Measurements from ENCODE around the gene IGFL1.
A peak's percentile ranks its signal among the peaks of the same experiment; 100 is the strongest.
"Not testable (repeated sequence)": the region's sequence is repeated elsewhere in the genome, so short reads cannot be mapped to it uniquely, and the experiment has no call there.

IGFL1 gene

DNA sequence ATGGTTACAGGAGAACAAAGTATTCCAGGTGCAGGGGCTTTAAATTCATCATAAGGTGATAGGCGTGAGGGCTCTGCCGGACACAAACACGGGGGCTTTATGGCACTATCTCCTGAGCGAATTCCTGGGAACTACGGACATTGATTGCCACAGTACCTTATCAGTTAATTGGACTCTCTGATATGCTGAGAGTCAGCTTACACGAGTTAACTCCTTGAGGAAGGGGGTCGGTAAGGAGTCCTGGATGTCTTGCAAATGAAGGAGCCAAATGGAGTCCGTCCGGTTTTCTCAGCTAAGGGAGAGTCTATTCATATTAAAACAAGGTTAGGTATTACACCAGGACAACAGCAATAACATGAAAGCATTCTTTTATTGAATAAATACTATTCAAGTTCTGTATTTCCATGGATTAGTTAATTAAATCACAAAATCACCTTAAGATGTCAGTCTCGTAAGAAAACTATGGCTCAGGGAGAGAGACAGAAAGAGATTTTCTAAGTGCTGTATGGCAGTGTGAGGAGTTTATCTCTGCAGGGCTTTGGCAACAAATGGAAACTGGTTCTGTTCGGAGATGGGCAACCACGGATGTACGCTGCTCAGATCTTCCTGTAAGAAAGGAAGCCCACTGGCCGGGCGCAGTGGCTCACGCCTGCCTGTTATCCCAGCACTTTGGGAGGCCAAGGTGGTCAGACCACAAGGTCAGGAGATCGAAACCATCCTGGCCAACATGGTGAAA is 41.1 kb downstream of the IGFL1 start:
- Histone ChIP-seq H2BK15ac (ENCODE audit: low read length) (no peak overlapping the region), H3K18ac (ENCODE audit: low read length) (no peak overlapping the region), H4K8ac (ENCODE audit: low read depth, low read length) (no peak overlapping the region), H3K9me3 (replicated peaks in 1 of 2; ENCODE audit: control insufficient read depth in 2 of 2, insufficient read depth in 1 of 2, low read depth in 1 of 2, low read length in 2 of 2) (no peaks in the 10 kb centered on the region), H3K27ac (replicated peaks; ENCODE audit: low read length) (no peak overlapping the region), H3K9ac (ENCODE audit: low read depth, low read length, poor library complexity) (no peak overlapping the region), H3K36me3 (replicated peaks in 1 of 2; ENCODE audit: control insufficient read depth in 2 of 2, insufficient read depth in 2 of 2, low read length in 2 of 2) (no peaks in the 10 kb centered on the region), H2BK12ac (ENCODE audit: low read length) (no peak overlapping the region), H4K91ac (ENCODE audit: low read depth, low read length, poor library complexity) (no peak overlapping the region), H3K27me3 (ENCODE audit: control insufficient read depth in 3 of 3, insufficient read depth in 3 of 3, low read depth in 1 of 3, low read length in 3 of 3) (peaks cover 0 to 24% (median 0%) of the 10 kb centered on the region in 3 experiments), H3K14ac (ENCODE audit: low read length) (no peak overlapping the region), H3K4me1 (ENCODE audit: control insufficient read depth in 2 of 2, insufficient read depth in 1 of 2, low read depth in 1 of 2, low read length in 2 of 2) (no peaks in the 10 kb centered on the region), H2BK120ac (ENCODE audit: low read depth, low read length) (no peak overlapping the region), H3K79me1 (ENCODE audit: low read depth, low read length) (no peaks in the 10 kb centered on the region), H3K4me3 (ENCODE audit: low read length in 2 of 2) (no peak overlapping the region), H3K4me2 (ENCODE audit: insufficient read depth, low read length, poor library complexity, severe bottlenecking) (no peak overlapping the region), H2AFZ (ENCODE audit: low read length) (no peak overlapping the region), H3K23ac (ENCODE audit: low read depth, low read length, poor library complexity) (no peak overlapping the region), H2BK5ac (ENCODE audit: low read length) (no peak overlapping the region), H2AK5ac (ENCODE audit: low read depth, low read length) (no peak overlapping the region), H3K4ac (ENCODE audit: low read length) (no peak overlapping the region)
- no CpG with 5 or more reads among the region's 17 CpGs for WGBS, 2 donors (ENCODE audit: extremely low coverage in 2 of 2, insufficient read length in 2 of 2, insufficient replicate concordance in 1 of 2)
- no peak for DNase-seq (ENCODE audit: low spot score)

DNA sequence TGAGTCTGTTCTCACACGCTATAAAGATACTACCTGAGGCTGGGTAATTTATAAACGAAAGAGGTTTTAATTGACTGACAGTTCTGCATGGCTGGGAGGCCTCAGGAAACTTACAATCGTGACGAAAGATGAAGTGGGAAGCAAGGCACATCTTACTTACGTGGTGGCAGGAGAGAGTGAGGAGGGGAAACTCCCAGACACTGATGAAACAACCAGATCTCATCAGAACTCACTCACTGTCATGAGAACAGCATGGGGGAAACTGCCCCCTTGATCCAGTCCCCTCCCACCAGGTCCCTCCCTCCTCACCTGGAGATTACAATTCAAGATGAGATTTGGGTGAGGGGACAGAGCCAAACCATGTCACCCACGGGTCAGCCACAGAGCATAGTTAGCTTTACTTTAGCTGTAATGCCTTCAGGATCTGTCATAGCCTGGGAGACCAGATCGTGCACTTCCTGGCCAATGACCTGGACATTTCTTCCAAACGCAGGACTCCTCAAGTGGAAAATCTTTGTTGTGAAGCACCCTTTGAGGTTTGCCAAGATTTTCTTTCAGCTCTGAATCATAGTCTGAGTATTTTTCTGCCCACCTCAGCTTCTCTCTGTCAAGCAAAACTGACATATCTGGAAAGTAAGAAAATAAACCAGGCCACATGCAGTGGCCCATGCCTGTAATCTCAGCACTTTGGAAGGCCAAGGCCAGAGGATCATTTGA is 42.1 kb downstream of the IGFL1 start:
- DNase-seq (ENCODE audit: low spot score) = no peak
- Histone ChIP-seq H3K9me3 (replicated peaks in 1 of 2; ENCODE audit: control insufficient read depth in 2 of 2, insufficient read depth in 1 of 2, low read depth in 1 of 2, low read length in 2 of 2) (no peaks in the 10 kb centered on the region), H3K14ac (ENCODE audit: low read length) (no peak overlapping the region), H2BK15ac (ENCODE audit: low read length) (no peak overlapping the region), H2BK120ac (ENCODE audit: low read depth, low read length) (no peak overlapping the region), H4K91ac (ENCODE audit: low read depth, low read length, poor library complexity) (no peak overlapping the region), H3K4ac (ENCODE audit: low read length) (no peak overlapping the region), H3K4me1 (ENCODE audit: control insufficient read depth in 2 of 2, insufficient read depth in 1 of 2, low read depth in 1 of 2, low read length in 2 of 2) (no peaks in the 10 kb centered on the region), H3K79me1 (ENCODE audit: low read depth, low read length) (no peaks in the 10 kb centered on the region), H2AFZ (ENCODE audit: low read length) (no peak overlapping the region), H2BK5ac (ENCODE audit: low read length) (no peak overlapping the region), H3K27me3 (ENCODE audit: control insufficient read depth in 3 of 3, insufficient read depth in 3 of 3, low read depth in 1 of 3, low read length in 3 of 3) (peaks cover 0 to 27% (median 0%) of the 10 kb centered on the region in 3 experiments), H3K27ac (replicated peaks; ENCODE audit: low read length) (no peak overlapping the region), H3K4me2 (ENCODE audit: insufficient read depth, low read length, poor library complexity, severe bottlenecking) (no peak overlapping the region), H3K23ac (ENCODE audit: low read depth, low read length, poor library complexity) (no peak overlapping the region), H3K36me3 (replicated peaks in 1 of 2; ENCODE audit: control insufficient read depth in 2 of 2, insufficient read depth in 2 of 2, low read length in 2 of 2) (no peaks in the 10 kb centered on the region), H3K18ac (ENCODE audit: low read length) (no peak overlapping the region), H2AK5ac (ENCODE audit: low read depth, low read length) (no peak overlapping the region), H3K4me3 (ENCODE audit: low read length in 2 of 2) (peak overlapping the region in 1 of 2 donors; percentile 27), H4K8ac (ENCODE audit: low read depth, low read length) (no peak overlapping the region), H2BK12ac (ENCODE audit: low read length) (no peak overlapping the region), H3K9ac (ENCODE audit: low read depth, low read length, poor library complexity) (no peak overlapping the region)
- no CpG with 5 or more reads among the region's 8 CpGs for WGBS, 2 donors (ENCODE audit: extremely low coverage in 2 of 2, insufficient read length in 2 of 2, insufficient replicate concordance in 1 of 2)

DNA sequence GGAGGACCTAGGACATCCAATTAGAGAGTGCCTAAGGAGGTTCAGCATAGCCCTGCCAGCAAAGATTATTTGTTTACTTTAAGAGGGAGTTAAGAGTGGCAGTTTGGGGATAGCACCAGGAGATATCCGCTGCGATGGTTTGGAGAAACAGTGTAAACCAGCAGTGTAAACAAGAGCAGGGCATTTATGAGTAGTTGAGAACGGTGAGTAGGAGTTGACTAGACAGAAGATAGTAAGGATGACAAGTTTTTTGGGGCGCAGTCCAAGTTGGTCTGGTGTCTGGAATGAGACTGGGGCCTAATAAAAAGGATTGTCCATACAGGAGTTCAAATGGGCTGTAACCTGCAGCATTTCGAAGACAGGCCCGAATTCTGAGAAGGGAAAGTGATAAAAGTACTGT is 44.4 kb downstream of the IGFL1 start:
- H2BK15ac ChIP-seq (ENCODE audit: low read length); H3K4me2 ChIP-seq (ENCODE audit: insufficient read depth, low read length, poor library complexity, severe bottlenecking); H4K91ac ChIP-seq (ENCODE audit: low read depth, low read length, poor library complexity); H2AK5ac ChIP-seq (ENCODE audit: low read depth, low read length); H3K4me3 ChIP-seq (ENCODE audit: low read length in 2 of 2); H2BK5ac ChIP-seq (ENCODE audit: low read length); H3K36me3 ChIP-seq (replicated peaks in 1 of 2; ENCODE audit: control insufficient read depth in 2 of 2, insufficient read depth in 2 of 2, low read length in 2 of 2); H3K9ac ChIP-seq (ENCODE audit: low read depth, low read length, poor library complexity); DNase-seq (ENCODE audit: low spot score); H3K9me3 ChIP-seq (replicated peaks in 1 of 2; ENCODE audit: control insufficient read depth in 2 of 2, insufficient read depth in 1 of 2, low read depth in 1 of 2, low read length in 2 of 2); H4K8ac ChIP-seq (ENCODE audit: low read depth, low read length); H2BK120ac ChIP-seq (ENCODE audit: low read depth, low read length); H3K4ac ChIP-seq (ENCODE audit: low read length); H3K14ac ChIP-seq (ENCODE audit: low read length); H3K27ac ChIP-seq (replicated peaks; ENCODE audit: low read length); H3K23ac ChIP-seq (ENCODE audit: low read depth, low read length, poor library complexity); H2BK12ac ChIP-seq (ENCODE audit: low read length); H3K4me1 ChIP-seq (ENCODE audit: control insufficient read depth in 2 of 2, insufficient read depth in 1 of 2, low read depth in 1 of 2, low read length in 2 of 2); H2AFZ ChIP-seq (ENCODE audit: low read length); H3K79me1 ChIP-seq (ENCODE audit: low read depth, low read length); H3K18ac ChIP-seq (ENCODE audit: low read length): not testable (repeated sequence)
- H3K27me3 ChIP-seq (ENCODE audit: control insufficient read depth in 3 of 3, insufficient read depth in 3 of 3, low read depth in 1 of 3, low read length in 3 of 3) = peaks cover 0 to 32% (median 0%) of the 10 kb centered on the region in 3 experiments
- WGBS, 2 donors (ENCODE audit: extremely low coverage in 2 of 2, insufficient read length in 2 of 2, insufficient replicate concordance in 1 of 2) = no CpG with 5 or more reads among the region's 6 CpGs

DNA sequence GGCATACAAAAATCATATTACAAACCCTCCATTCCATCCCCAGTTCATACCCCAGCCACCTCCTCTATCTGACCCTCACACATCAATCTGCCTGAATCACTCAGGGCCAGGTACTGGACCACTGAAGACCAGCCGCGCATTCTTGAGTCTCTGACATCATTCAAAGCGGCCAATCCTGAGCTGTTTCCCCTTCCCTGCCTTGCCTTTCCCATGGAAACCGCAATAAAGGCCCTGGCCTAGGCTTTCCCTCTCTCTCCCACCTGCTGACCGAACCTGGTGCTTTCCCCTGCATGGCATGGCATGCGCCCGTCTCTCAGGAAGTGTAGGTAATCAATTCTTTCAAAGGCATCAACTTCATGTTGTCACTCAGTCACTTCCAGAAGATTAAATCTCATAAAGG is 49.6 kb downstream of the IGFL1 start:
- no peak overlapping the region for H3K27ac ChIP-seq (replicated peaks; ENCODE audit: low read length)
- no peaks in the 10 kb centered on the region for H3K9me3 ChIP-seq (replicated peaks in 1 of 2; ENCODE audit: control insufficient read depth in 2 of 2, insufficient read depth in 1 of 2, low read depth in 1 of 2, low read length in 2 of 2)
- H2BK15ac ChIP-seq (ENCODE audit: low read length) = no peak overlapping the region
- no peak overlapping the region for H3K9ac ChIP-seq (ENCODE audit: low read depth, low read length, poor library complexity)
- H3K4ac ChIP-seq (ENCODE audit: low read length) = no peak overlapping the region
- no peak overlapping the region for H4K91ac ChIP-seq (ENCODE audit: low read depth, low read length, poor library complexity)
- H2BK5ac ChIP-seq (ENCODE audit: low read length) = no peak overlapping the region
- H3K23ac ChIP-seq (ENCODE audit: low read depth, low read length, poor library complexity) = no peak overlapping the region
- H3K4me2 ChIP-seq (ENCODE audit: insufficient read depth, low read length, poor library complexity, severe bottlenecking) = no peak overlapping the region
- peaks cover 0 to 12% (median 0%) of the 10 kb centered on the region in 3 experiments for H3K27me3 ChIP-seq (ENCODE audit: control insufficient read depth in 3 of 3, insufficient read depth in 3 of 3, low read depth in 1 of 3, low read length in 3 of 3)
- WGBS, 2 donors (ENCODE audit: extremely low coverage in 2 of 2, insufficient read length in 2 of 2, insufficient replicate concordance in 1 of 2) = no CpG with 5 or more reads among the region's 7 CpGs
- no peak overlapping the region for H3K14ac ChIP-seq (ENCODE audit: low read length)
- H2AK5ac ChIP-seq (ENCODE audit: low read depth, low read length) = no peak overlapping the region
- no peak overlapping the region for H3K18ac ChIP-seq (ENCODE audit: low read length)
- H3K4me3 ChIP-seq (ENCODE audit: low read length in 2 of 2) = no peak overlapping the region
- H3K36me3 ChIP-seq (replicated peaks in 1 of 2; ENCODE audit: control insufficient read depth in 2 of 2, insufficient read depth in 2 of 2, low read length in 2 of 2) = no peaks in the 10 kb centered on the region
- H4K8ac ChIP-seq (ENCODE audit: low read depth, low read length) = no peak overlapping the region
- no peak for DNase-seq (ENCODE audit: low spot score)
- H3K79me1 ChIP-seq (ENCODE audit: low read depth, low read length) = peaks cover 2% of the 10 kb centered on the region
- no peak overlapping the region for H2BK12ac ChIP-seq (ENCODE audit: low read length)
- no peak overlapping the region for H2AFZ ChIP-seq (ENCODE audit: low read length)
- H2BK120ac ChIP-seq (ENCODE audit: low read depth, low read length) = no peak overlapping the region
- peaks cover 0 to 2% of the 10 kb centered on the region in 2 donors for H3K4me1 ChIP-seq (ENCODE audit: control insufficient read depth in 2 of 2, insufficient read depth in 1 of 2, low read depth in 1 of 2, low read length in 2 of 2)

Data from neuronal stem cell (in vitro differentiated cells).